Stomach smooth muscle (tissue), 2 donors: ENCODE measurements around the gene COA1.
"Not testable (repeated sequence)": the region's sequence is repeated elsewhere in the genome, so short reads cannot be mapped to it uniquely, and the experiment has no call there.

Experiments used
- H3K27ac ChIP-seq: one replicate; pipeline ENCODE4 v1.7.0; 2013; ENCODE audit warnings: mild to moderate bottlenecking, low read length, inconsistent platforms
- H3K27me3 ChIP-seq, 2 donors: one replicate each; pipeline ENCODE4 v1.7.0; 2013; ENCODE audit warnings: low read length in 2 of 2; ENCODE audit not compliant: insufficient read depth in 2 of 2, control insufficient read depth in 1 of 2
- H3K36me3 ChIP-seq, 2 donors: one replicate each; pipeline ENCODE4 v1.7.0; 2013; ENCODE audit warnings: low read length in 2 of 2; ENCODE audit not compliant: control insufficient read depth in 2 of 2, insufficient read depth in 2 of 2
- H3K4me1 ChIP-seq: one replicate; pipeline ENCODE4 v1.7.0; 2013; ENCODE audit warnings: low read length; ENCODE audit not compliant: control insufficient read depth, insufficient read depth
- H3K4me3 ChIP-seq, 2 donors: one replicate each; pipeline ENCODE4 v1.7.0; 2013; ENCODE audit warnings: low read length in 2 of 2
- H3K9ac ChIP-seq, 2 donors: one replicate each; pipeline ENCODE4 v1.7.0; 2013; ENCODE audit warnings: low read length in 2 of 2, mild to moderate bottlenecking in 1 of 2
- H3K9me3 ChIP-seq, 2 donors: one replicate each; pipeline ENCODE4 v1.7.0; 2013; ENCODE audit warnings: low read length in 2 of 2; ENCODE audit not compliant: control insufficient read depth in 2 of 2
- donor health status: healthy.
- donor health status: Pancreatic carcinoma.

COA1 gene

DNA sequence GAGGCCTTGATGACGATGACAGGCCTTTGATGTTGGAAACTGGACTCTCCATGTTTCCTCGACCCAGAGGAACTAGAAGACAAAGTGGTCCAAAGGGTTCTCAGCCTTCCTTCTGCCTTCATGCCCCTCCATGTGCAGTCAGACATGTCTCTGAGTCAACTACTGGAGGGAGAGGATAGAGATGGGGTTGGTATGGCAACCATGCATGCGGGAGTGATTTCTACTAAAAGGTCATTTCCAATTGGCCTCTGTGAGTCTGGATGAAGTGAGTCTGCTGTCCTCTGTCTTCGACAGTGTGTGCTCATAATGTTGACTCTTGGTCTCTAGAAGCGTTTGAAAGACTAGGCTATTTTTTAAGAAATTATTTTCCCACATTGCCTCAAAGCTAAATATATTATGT, 117.2 kb downstream of the COA1 start:
- H3K9me3 ChIP-seq, result no peaks in the 10 kb centered on the region
- peaks cover 20% of the 10 kb centered on the region for H3K4me1 ChIP-seq
- H3K36me3 ChIP-seq, result peaks cover 8% of the 10 kb centered on the region in 2 donors
- H3K4me3 ChIP-seq, result no peak overlapping the region
- no peak overlapping the region for H3K9ac ChIP-seq
- no peaks in the 10 kb centered on the region for H3K27me3 ChIP-seq
- peak overlapping the region; percentile 31 for H3K27ac ChIP-seq

DNA sequence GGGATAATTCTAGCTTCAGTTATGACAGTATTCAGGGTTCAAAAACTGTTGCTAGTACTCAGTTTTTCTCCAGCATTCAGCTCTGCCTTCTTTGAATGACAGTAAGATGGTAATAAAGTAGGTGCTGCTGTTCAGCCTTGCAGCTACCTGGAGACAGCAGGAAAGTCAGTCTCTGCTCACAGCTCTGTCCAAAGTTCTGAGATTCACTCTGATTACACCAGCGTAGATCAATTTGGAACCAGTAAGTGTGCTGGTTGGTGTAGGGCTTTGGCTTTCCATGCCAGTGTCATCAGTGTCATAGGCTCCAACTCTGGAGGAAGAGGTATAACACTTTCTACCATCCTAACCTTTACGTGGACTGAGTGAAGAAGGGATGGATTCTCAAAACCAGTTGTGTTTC, 120.2 kb downstream of the COA1 start:
- Histone ChIP-seq H3K36me3 (peaks cover 8% of the 10 kb centered on the region in 2 donors), H3K4me1 (peaks cover 20% of the 10 kb centered on the region), H3K27ac (no peak overlapping the region)

DNA sequence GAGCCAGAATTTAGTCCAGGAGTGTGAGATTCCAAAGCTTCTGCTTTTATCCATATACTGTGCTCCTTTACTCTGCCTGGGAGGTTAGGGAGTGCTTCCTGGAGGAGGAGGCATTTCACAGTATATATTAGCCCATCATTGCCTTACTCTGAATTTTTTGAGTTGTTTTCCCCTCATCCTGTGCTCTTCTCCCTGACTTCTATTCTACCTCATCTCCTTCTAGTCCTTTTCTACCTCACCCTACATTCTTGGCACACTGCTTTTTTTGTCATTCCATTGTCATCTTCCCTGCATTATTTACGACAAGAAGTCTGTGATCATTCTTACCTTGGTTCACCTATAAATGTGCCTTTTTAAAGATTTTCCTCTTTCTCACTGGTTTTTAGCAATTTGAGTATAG, 125.1 kb downstream of the COA1 start:
- H3K27ac ChIP-seq, result no peak overlapping the region
- H3K4me1 ChIP-seq, result no peaks in the 10 kb centered on the region
- H3K27me3 ChIP-seq, result no peaks in the 10 kb centered on the region
- no peaks in the 10 kb centered on the region for H3K9me3 ChIP-seq
- H3K4me3 ChIP-seq, result no peak overlapping the region
- peaks cover 3 to 9% of the 10 kb centered on the region in 2 donors for H3K36me3 ChIP-seq
- no peak overlapping the region for H3K9ac ChIP-seq

More for the DNA sequence above, 120.2 kb downstream of the COA1 start:
- no peaks in the 10 kb centered on the region for H3K9me3 ChIP-seq
- H3K4me3 ChIP-seq, result no peak overlapping the region
- H3K9ac ChIP-seq, result no peak overlapping the region
- no peaks in the 10 kb centered on the region for H3K27me3 ChIP-seq

DNA sequence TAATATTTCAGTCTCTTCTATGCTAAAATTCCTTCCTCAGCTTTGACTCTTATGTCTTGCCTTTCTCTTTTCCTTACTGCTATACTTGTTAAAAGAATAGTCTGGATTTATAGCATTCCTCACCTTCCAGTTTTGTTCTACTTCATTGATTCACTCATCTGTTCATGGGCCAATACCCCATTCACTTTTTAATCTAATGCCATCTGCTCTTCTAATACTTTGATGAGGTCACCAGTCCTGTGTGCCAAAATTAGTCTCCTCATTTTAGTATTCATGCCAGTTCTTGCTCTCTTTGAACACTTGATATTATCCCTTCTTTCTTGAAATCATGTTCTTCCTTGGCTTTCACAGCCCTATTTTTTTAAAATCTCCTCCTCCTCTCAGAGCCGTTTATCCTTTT, 127.1 kb downstream of the COA1 start:
- no peak overlapping the region for H3K9ac ChIP-seq
- H3K4me1 ChIP-seq, result no peaks in the 10 kb centered on the region
- H3K4me3 ChIP-seq, result no peak overlapping the region
- peaks cover 0 to 6% of the 10 kb centered on the region in 2 donors for H3K36me3 ChIP-seq
- H3K27ac ChIP-seq, result no peak overlapping the region
- H3K9me3 ChIP-seq, result no peaks in the 10 kb centered on the region
- H3K27me3 ChIP-seq, result no peaks in the 10 kb centered on the region

DNA sequence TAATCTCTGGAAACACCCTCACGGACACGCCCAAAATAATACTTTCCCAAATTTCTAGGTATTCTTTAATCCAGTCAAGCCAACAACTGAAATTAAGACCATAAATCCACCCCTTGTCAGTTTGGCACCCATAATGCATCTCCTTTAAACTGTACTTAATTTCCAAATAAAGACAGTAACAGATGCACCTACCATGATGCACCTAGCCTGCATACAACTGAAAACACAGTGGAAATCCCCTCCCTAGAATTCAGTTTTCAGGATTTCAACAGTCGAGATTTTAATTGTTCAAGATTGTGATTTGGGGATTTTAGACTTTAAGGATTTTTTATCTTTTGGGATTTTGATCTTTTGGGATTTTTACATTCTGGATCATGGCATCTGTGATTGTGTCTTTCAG, 129.3 kb downstream of the COA1 start:
- Histone ChIP-seq H3K36me3 (peaks cover 0 to 6% of the 10 kb centered on the region in 2 donors), H3K27me3 (no peaks in the 10 kb centered on the region), H3K4me3 (no peak overlapping the region), H3K9ac (no peak overlapping the region), H3K27ac (no peak overlapping the region), H3K9me3 (no peaks in the 10 kb centered on the region), H3K4me1 (no peaks in the 10 kb centered on the region)

DNA sequence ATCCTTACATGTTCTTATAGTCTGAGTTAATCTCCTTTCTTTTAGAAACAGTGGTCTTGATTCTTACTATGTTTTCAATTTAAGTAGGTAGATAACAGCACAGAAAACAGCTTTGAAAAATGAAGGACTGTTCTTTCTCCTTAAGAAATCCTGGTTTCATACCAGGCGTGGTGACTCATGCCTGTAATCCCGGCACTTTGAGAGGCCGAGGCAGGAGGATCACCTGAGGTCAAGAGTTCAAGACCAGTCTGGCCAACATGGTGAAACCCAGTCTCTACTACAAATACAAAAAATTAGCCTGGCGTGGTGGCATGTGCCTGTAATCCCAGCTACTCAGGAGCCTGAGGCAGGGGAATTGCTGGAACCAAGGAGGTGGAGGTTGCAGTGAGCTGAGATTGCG, 132.9 kb downstream of the COA1 start:
- H3K9me3 ChIP-seq, H3K27me3 ChIP-seq, H3K9ac ChIP-seq, H3K4me3 ChIP-seq, H3K4me1 ChIP-seq, H3K36me3 ChIP-seq, H3K27ac ChIP-seq: not testable (repeated sequence)

DNA sequence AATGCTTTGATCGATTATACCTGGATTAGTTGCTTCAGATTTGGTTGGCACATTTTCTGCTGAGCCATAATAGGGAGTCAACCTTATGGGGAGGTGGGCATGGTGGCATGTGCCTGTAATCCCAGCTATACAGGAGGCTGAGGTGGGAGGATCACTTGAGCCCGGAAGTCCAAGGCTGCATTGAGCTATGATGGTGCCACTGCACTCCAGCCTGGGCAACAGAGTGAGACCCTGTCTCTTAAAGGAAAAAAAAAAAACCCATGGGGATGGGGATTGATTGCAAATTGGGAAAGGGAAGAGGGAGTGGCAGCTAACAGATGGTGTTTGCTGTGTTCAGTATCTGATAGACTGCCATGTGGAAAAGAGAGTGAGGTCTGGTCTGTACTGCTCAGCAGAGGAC, 135.3 kb downstream of the COA1 start:
- Histone ChIP-seq H3K27ac (no peak overlapping the region), H3K36me3 (no peaks in the 10 kb centered on the region), H3K9me3 (no peaks in the 10 kb centered on the region), H3K4me1 (no peaks in the 10 kb centered on the region), H3K27me3 (no peaks in the 10 kb centered on the region), H3K9ac (no peak overlapping the region), H3K4me3 (no peak overlapping the region)

DNA sequence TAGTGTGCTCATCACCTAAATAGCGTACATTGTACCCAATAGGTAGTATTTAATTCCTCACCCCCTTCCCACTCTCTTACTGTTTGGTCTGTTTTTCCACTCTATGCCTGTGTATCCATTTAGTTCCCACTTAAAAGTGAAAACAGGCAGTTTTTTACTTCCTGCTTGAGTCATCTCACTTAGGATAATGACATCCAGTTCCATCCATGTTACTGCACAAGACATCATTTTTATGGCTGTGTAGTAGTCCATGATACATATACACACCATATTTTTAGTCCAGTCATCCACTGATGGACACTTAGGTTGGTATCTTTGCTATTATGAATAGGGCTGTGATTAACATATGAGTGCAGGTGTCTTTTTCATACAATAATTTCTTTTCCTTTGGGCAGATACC, 136.3 kb downstream of the COA1 start:
- no peaks in the 10 kb centered on the region for H3K27me3 ChIP-seq
- H3K36me3 ChIP-seq, result no peaks in the 10 kb centered on the region
- no peak overlapping the region for H3K4me3 ChIP-seq
- H3K4me1 ChIP-seq, result no peaks in the 10 kb centered on the region
- no peak overlapping the region for H3K9ac ChIP-seq
- H3K9me3 ChIP-seq, result no peaks in the 10 kb centered on the region
- H3K27ac ChIP-seq, result no peak overlapping the region

DNA sequence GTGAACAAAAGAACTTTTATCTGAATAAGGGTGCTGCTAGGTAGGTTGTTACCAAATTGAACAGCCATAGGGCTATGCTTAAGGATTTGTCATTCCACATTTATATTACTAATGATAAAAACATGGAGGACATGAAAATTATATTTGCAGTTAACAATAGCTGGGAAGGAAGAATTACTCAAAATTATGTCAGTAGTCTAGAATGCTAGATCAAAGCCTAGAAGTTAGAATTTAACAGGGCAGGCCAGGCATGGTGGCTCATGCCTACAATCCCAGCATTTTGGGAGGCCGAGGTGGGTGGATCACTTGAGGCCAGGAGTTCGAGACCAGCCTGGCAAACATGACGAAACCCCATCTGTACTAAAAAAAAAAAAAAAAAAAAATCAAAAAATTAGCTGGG, 137.0 kb downstream of the COA1 start:
- H3K9ac ChIP-seq, result no peak overlapping the region
- H3K27me3 ChIP-seq, result no peaks in the 10 kb centered on the region
- H3K9me3 ChIP-seq, result no peaks in the 10 kb centered on the region
- H3K27ac ChIP-seq, result no peak overlapping the region
- no peak overlapping the region for H3K4me3 ChIP-seq
- H3K36me3 ChIP-seq, result no peaks in the 10 kb centered on the region
- H3K4me1 ChIP-seq, result no peaks in the 10 kb centered on the region

DNA sequence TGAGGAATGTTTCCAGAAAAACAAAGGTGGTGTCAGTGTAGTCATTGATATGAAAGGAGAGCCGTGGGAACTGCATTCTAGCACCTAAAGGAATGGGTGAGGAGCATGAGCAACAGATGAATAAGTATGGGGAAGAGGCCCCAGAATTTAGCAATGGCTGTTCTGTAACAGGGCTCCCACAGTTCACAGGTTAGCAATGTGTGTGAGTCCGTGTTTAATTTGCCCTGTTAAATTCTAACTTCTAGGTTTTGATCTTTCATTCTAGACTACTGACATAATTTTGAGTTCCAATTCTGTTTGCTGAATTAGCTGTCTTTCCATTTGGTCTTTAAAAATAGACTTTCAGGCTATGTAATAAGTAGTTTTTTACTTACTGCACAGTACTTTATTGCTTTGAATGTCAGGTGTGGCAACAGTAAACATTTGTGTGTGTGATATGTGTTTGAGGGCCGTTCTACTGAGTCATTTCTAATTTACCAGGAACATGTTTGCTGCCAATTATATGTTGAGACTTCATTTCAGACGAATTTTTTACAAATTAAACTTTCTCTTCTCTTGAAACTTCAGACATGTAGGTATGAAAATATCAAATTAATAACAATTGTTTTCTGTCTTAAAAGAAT, 137.7 kb downstream of the COA1 start:
- Histone ChIP-seq H3K36me3 (no peaks in the 10 kb centered on the region), H3K4me1 (no peaks in the 10 kb centered on the region), H3K4me3 (no peak overlapping the region), H3K27me3 (no peaks in the 10 kb centered on the region), H3K27ac (no peak overlapping the region), H3K9me3 (no peaks in the 10 kb centered on the region), H3K9ac (no peak overlapping the region)

DNA sequence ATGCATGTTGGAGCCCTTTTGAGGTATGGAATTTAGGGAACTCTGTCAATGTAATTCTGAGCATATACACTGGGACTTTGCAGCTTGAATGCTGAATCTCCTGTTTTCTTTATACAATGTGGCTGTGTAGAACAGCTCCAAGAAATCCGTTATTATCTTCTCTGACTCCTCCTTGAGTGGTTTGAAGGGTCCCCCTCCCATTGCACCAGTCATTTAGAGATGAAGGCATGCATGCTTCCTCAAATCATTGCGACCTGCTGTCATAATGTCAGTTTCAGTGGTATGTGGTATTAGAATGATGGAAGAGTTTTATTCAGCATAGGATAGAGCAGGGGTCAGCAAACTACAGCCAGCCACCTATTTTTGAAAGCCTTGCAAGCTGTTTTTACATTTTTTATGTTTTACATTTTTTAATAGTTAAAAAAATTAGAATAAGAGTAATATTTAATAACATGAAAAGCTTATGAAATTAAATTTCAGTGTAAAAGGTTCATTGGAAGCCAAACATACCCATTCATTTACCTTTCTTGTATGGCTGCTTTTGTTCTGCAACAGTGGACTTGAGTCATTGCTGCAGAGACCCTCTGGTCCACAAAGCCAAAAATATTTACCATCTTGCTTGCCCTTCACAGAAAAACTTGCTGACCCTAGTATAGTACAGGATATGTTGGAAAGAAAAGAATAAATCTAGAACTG, 138.3 kb downstream of the COA1 start:
- no peak overlapping the region for H3K27ac ChIP-seq
- no peaks in the 10 kb centered on the region for H3K4me1 ChIP-seq
- no peaks in the 10 kb centered on the region for H3K9me3 ChIP-seq
- H3K9ac ChIP-seq, result no peak overlapping the region
- H3K27me3 ChIP-seq, result no peaks in the 10 kb centered on the region
- H3K4me3 ChIP-seq, result no peak overlapping the region
- no peaks in the 10 kb centered on the region for H3K36me3 ChIP-seq
